Measurements from ENCODE around the gene EIF2D. TPM values are rescaled to one million over a fixed set of nuclear protein-coding genes. Genes with fewer than 3 reads are reported as not detected.
"Not testable (repeated sequence)": the region's sequence is repeated elsewhere in the genome, so short reads cannot be mapped to it uniquely, and the experiment has no call there.

EIF2D gene
- total RNA-seq, 4 donors from 2014 or later: 42.0 to 78.4 (median 60.0) TPM

- 30 to 37% methylated on average over 4 of the region's 4 CpGs for WGBS, 2 donors
- TF ChIP-seq CTCF (IDR thresholded peaks at IDR 0.05) (peak in 3 of 5 experiments; percentile 13 to 44 (median 20)), EP300 (IDR thresholded peaks at IDR 0.05) (no peak), POLR2A (IDR thresholded peaks at IDR 0.05) (no peak)
- no peaks in the 10 kb centered on the region for H3K9me3 ChIP-seq
- no peak overlapping the region for H3K27ac ChIP-seq
- DNase-seq (ENCODE audit: low spot score in 2 of 2): peak in 1 of 2 donors; percentile 65
- no peak overlapping the region for H3K4me3 ChIP-seq
- H3K4me1 ChIP-seq: peaks cover 0 to 21% (median 8%) of the 10 kb centered on the region in 4 donors
- no peaks in the 10 kb centered on the region for H3K27me3 ChIP-seq
- H3K36me3 ChIP-seq: no peaks in the 10 kb centered on the region
Measured at GRCh38 chr1:206631085-206631509, 18.8 kb upstream of the EIF2D start.

GRCh38 chr1:206628916-206629315, 16.7 kb upstream of the EIF2D start:
- no peak overlapping the region for H3K4me3 ChIP-seq
- no peak for TF ChIP-seq CTCF (IDR thresholded peaks at IDR 0.05)
- no peaks in the 10 kb centered on the region for H3K9me3 ChIP-seq
- H3K36me3 ChIP-seq: no peaks in the 10 kb centered on the region
- H3K4me1 ChIP-seq: peaks cover 0 to 6% (median 0%) of the 10 kb centered on the region in 4 donors
- no peaks in the 10 kb centered on the region for H3K27me3 ChIP-seq
- H3K27ac ChIP-seq: no peak overlapping the region
- no peak for DNase-seq (ENCODE audit: low spot score in 2 of 2)
- WGBS, 2 donors: 86% methylated on average over 1 of the region's 1 CpG; no CpG with 5 or more reads in 1 of the 2 donors

GRCh38 chr1:206626396-206626795, 14.1 kb upstream of the EIF2D start:
- DNase-seq (ENCODE audit: low spot score in 2 of 2); H3K4me1 ChIP-seq; H3K36me3 ChIP-seq; H3K4me3 ChIP-seq; H3K27ac ChIP-seq; H3K27me3 ChIP-seq; H3K9me3 ChIP-seq: not testable (repeated sequence)
- 98 to 99% methylated on average over 2 of the region's 2 CpGs for WGBS, 2 donors

GRCh38 chr1:206609229-206609991, 2.9 kb downstream of the EIF2D start:
- 43 to 46% methylated on average over 4 of the region's 4 CpGs for WGBS, 2 donors
- no peak for DNase-seq (ENCODE audit: low spot score in 2 of 2)
- TF ChIP-seq EP300 (IDR thresholded peaks at IDR 0.05): no peak
- Histone ChIP-seq H3K27me3 (no peaks in the 10 kb centered on the region), H3K4me3 (no peak overlapping the region), H3K9me3 (no peaks in the 10 kb centered on the region), H3K36me3 (peaks cover 0 to 67% (median 0%) of the 10 kb centered on the region in 3 donors), H3K4me1 (peaks cover 0 to 13% (median 8%) of the 10 kb centered on the region in 4 donors), H3K27ac (no peak overlapping the region)

- DNase-seq (ENCODE audit: low spot score in 2 of 2): peak in 1 of 2 donors; percentile 33
- H3K27me3 ChIP-seq: no peaks in the 10 kb centered on the region
- H3K36me3 ChIP-seq: peaks cover 0 to 79% (median under 1%) of the 10 kb centered on the region in 3 donors
- peaks cover 0 to 13% (median 8%) of the 10 kb centered on the region in 4 donors for H3K4me1 ChIP-seq
- WGBS, 2 donors: 67 to 71% methylated on average over 7 of the region's 7 CpGs
- H3K9me3 ChIP-seq: no peaks in the 10 kb centered on the region
- H3K27ac ChIP-seq: no peak overlapping the region
- H3K4me3 ChIP-seq: no peak overlapping the region
- TF ChIP-seq POLR2A (IDR thresholded peaks at IDR 0.05) (no peak), CTCF (IDR thresholded peaks at IDR 0.05) (peak; percentile 29 to 55 (median 42))
Measured at GRCh38 chr1:206608108-206608698, 4.1 kb downstream of the EIF2D start.

GRCh38 chr1:206606867-206607266, 5.4 kb downstream of the EIF2D start:
- peaks cover 0 to 13% (median 8%) of the 10 kb centered on the region in 4 donors for H3K4me1 ChIP-seq
- no peak overlapping the region for H3K4me3 ChIP-seq
- H3K27ac ChIP-seq: no peak overlapping the region
- no peaks in the 10 kb centered on the region for H3K27me3 ChIP-seq
- no peak for DNase-seq (ENCODE audit: low spot score in 2 of 2)
- no peaks in the 10 kb centered on the region for H3K9me3 ChIP-seq
- WGBS, 2 donors: 50 to 59% methylated on average over 3 of the region's 3 CpGs
- TF ChIP-seq CTCF (IDR thresholded peaks at IDR 0.05) (peak in 1 of 5 experiments; percentile 7), EP300 (IDR thresholded peaks at IDR 0.05) (no peak)
- peaks cover 0 to 92% (median 12%) of the 10 kb centered on the region in 3 donors for H3K36me3 ChIP-seq
